HepG2 (cell line): ENCODE data around the gene ADGRG4. TPM values are rescaled to one million over a fixed set of nuclear protein-coding genes. Genes with fewer than 3 reads are reported as not detected.

Experiments used
- ATAC-seq: fragments of 200-7000 bp; cut with Tn5 transposase; 3 replicates; pipeline ENCODE4 v1.9.1; 2020; ENCODE audit warnings: mild to moderate bottlenecking, moderate library complexity
- BruUV-seq: library from RNA; stranded (reverse); fragments of 400-500 nt; replicated peaks from 2 replicates; lab custom pipeline; 2021; lab: Mats Ljungman, UMichigan
- CTCF ChIA-PET: fragments of 300-600 bp; formaldehyde crosslinking; extraction: SDS; loops from one replicate; lab custom pipeline; 2021; ENCODE audit warnings: low total read pairs, inconsistent platforms, low intra/inter-chr PET ratio; lab: Yijun Ruan, JAX
- POLR2A ChIA-PET: fragments of 350-600 bp; sonication (Branson Sonifier 250); formaldehyde crosslinking; loops from one replicate; lab custom pipeline; 2020; ENCODE audit warnings: antibody characterized with exemption, inconsistent platforms; lab: Yijun Ruan, JAX
- DNase-seq: peaks from one replicate; pipeline ENCODE4 v3.0.0-alpha.2; 2015; ENCODE audit warnings: low spot score
- FAIRE-seq: peaks from 3 replicates; lab custom pipeline; 2011; peaks lifted over from hg19 to GRCh38; lab: Jason Lieb, UNC
- H2AFZ ChIP-seq: one replicate; pipeline ENCODE4 v1.6.1; 2011; ENCODE audit warnings: low read length, inconsistent platforms
- H3K27ac ChIP-seq: fragments of 300-600 bp; 3 replicates; pipeline ENCODE4 v1.8.0; 2011; ENCODE audit warnings: mixed run types, mild to moderate bottlenecking, mixed read lengths, low read length, inconsistent platforms; ENCODE audit not compliant: insufficient read depth; ENCODE audit errors: extremely low read length
- H3K27me3 ChIP-seq, 2 experiments: fragments of 200-600 bp in 1 of 2; 2 replicates in 1 of 2; 3 replicates in 1 of 2; pipeline versions ENCODE4 v1.6.0 to v1.8.0; 2011; ENCODE audit warnings: low read length in 2 of 2, mild to moderate bottlenecking in 2 of 2, moderate library complexity in 2 of 2, inconsistent platforms in 1 of 2; ENCODE audit not compliant: insufficient read depth in 2 of 2, control insufficient read depth in 1 of 2
- H3K36me3 ChIP-seq, 2 experiments: fragments of 200-600 bp in 1 of 2; replicated peaks in 1 of 2; 2 replicates in 1 of 2; 3 replicates in 1 of 2; pipeline versions ENCODE4 v1.5.1 to v1.8.0; 2011; ENCODE audit warnings: low read length in 2 of 2, inconsistent platforms in 1 of 2; ENCODE audit not compliant: insufficient read depth in 2 of 2, control insufficient read depth in 1 of 2
- H3K4me1 ChIP-seq: 2 replicates; pipeline ENCODE4 v1.5.1; 2012; ENCODE audit warnings: low read length, inconsistent platforms; ENCODE audit not compliant: insufficient read depth
- H3K4me2 ChIP-seq: 2 replicates; pipeline ENCODE4 v1.6.0; 2011; ENCODE audit warnings: low read depth, low read length, inconsistent platforms
- H3K4me3 ChIP-seq, 3 experiments: fragments of 200-600 bp in 1 of 3; sonication (generic), shearing (Covaris generic) in 1 of 3; replicated peaks in 1 of 3; 2 replicates each; pipeline ENCODE4 v1.5.1; 2011 to 2016; ENCODE audit warnings: low read length in 3 of 3, inconsistent platforms in 2 of 3, low read depth in 2 of 3, mild to moderate bottlenecking in 2 of 3, control low read depth in 1 of 3, mixed read lengths in 1 of 3; ENCODE audit not compliant: insufficient read depth in 1 of 3
- H3K79me2 ChIP-seq: one replicate; pipeline ENCODE4 v1.6.1; 2011; ENCODE audit warnings: low read length, inconsistent platforms; ENCODE audit not compliant: insufficient read depth
- H3K9ac ChIP-seq: 2 replicates; pipeline ENCODE4 v1.6.0; 2011; ENCODE audit warnings: mild to moderate bottlenecking, low read depth, low read length, inconsistent platforms; ENCODE audit not compliant: insufficient read depth
- H3K9me3 ChIP-seq: 2 replicates; pipeline ENCODE4 v1.5.1; 2012; ENCODE audit warnings: mild to moderate bottlenecking, low read length
- H4K20me1 ChIP-seq: 2 replicates; pipeline ENCODE4 v1.6.0; 2011; ENCODE audit warnings: inconsistent platforms, mild to moderate bottlenecking, low read length, moderate library complexity; ENCODE audit not compliant: insufficient read depth
- NFRKB ChIP-seq: fragments of 450-650 bp; IDR thresholded peaks from 2 replicates; pipeline ENCODE4 v1.6.1; 2017
- SMC3 ChIP-seq: IDR thresholded peaks from 2 replicates; pipeline ENCODE4 v1.6.1; 2011; ENCODE audit warnings: low read length, improper control_type of control experiment
- ZNF407 ChIP-seq: sonication (generic); formaldehyde crosslinking; IDR thresholded peaks from one replicate; pipeline ENCODE4 v1.5.1; 2020; ENCODE audit warnings: mild to moderate bottlenecking, missing genetic modification reagents; ENCODE audit errors: not compliant biosample characterization
- ZNF749 ChIP-seq: sonication (generic); formaldehyde crosslinking; IDR thresholded peaks from 2 replicates; pipeline ENCODE4 v1.8.0; 2022; ENCODE audit warnings: mild to moderate bottlenecking, missing genetic modification reagents, moderate library complexity, borderline replicate concordance
- WGBS: methylation state at CpG from one replicate; pipeline ENCODE4 v1.1.6; 2017; ENCODE audit warnings: low lambda C conversion rate; 5-methylcytosine and 5-hydroxymethylcytosine counted together
- in situ Hi-C: cut with HindIII; loops from 2 replicates; pipeline ENCODE4 v1.10.0; 2017; ENCODE audit warnings: low pct_unique_long_range_greater_than_20kb; ENCODE audit not compliant: extremely low pct_ligation_motif_present
- intact Hi-C: fragments of 100-400 bp; cut with micrococcal nuclease; formaldehyde crosslinking; loops from one replicate; pipeline ENCODE4 v1.10.0; 2022; ENCODE audit not compliant: unreplicated experiment
- polyA plus RNA-seq, 8 experiments: library from polyadenylated mRNA; depleted of rRNA in 3 of 8; stranded (reverse) in 7 of 8; unstranded in 1 of 8; fragments of >200 nt; fragmentation: Illumina TruSeq in 4 of 8; extraction: Trizol in 4 of 8; gene quantifications; 2 replicates each; pipeline versions ENCODE4 v1.2.1 to v1.2.3, GENCODE V29; 2011 to 2016; ENCODE audit warnings: low read depth in 4 of 8, missing spikeins in 1 of 8, mixed read lengths in 1 of 8; ENCODE audit not compliant: insufficient read depth in 1 of 8
- total RNA-seq, 5 experiments: library from RNA; depleted of rRNA; stranded (reverse); fragments of >200 nt; fragmentation: Illumina TruSeq; extraction: Trizol; gene quantifications; 2 replicates each; pipeline ENCODE4 v1.2.3, GENCODE V29; 2016; ENCODE audit warnings: low read depth in 1 of 5
- TF ChIP-seq, protein P1 (sequence below): sonication (generic); formaldehyde crosslinking; IDR thresholded peaks from 2 replicates; pipeline ENCODE4 v1.4.0; 2020; ENCODE audit warnings: missing genetic modification reagents

Gene ADGRG4
- total and polyA plus RNA-seq, 2 of the 13 experiments (the other 11 are each of a cell fraction or from before 2014, with no cell fraction given), result not detected

DNA sequence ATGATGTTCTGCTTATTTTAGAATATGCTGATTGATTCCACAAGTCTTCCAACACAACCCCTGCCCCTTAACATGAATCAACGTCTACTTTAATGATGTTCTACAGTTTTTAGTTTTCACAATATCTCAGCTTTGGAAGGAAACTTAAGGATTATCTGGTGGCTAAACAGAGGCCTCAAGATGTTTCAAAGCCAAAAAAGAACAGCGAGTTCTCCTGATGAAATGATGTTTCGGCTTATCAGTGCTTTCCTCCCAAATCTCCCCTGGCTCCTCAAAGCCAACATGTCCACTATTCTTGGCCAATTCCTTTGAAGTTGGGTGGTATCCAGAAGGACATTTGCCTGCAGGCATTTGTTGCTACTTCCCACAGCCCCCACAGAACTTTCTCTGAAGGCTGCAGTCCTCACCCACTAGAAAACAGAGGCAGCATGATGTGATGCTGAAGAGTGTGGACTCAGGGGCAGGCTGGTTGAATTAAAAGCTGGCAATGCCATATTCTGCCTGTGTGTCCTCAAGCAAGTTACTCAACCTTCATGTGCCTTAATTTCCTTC is 87.3 kb downstream of the ADGRG4 start:
- Histone ChIP-seq H3K4me3 (no peak overlapping the region), H4K20me1 (no peaks in the 10 kb centered on the region), H2AFZ (no peak overlapping the region), H3K4me1 (no peaks in the 10 kb centered on the region), H3K27me3 (no peaks in the 10 kb centered on the region), H3K36me3 (no peaks in the 10 kb centered on the region), H3K79me2 (no peaks in the 10 kb centered on the region), H3K9ac (no peak overlapping the region)
- no TSS peak for BruUV-seq
- no peak for ATAC-seq
- no peak for FAIRE-seq
- no peak for TF ChIP-seq SMC3
- TF ChIP-seq ZNF749, result no peak
- TF ChIP-seq NFRKB, result no peak
- TF ChIP-seq, all 625 proteins: peak for 0
- intact Hi-C loops, result no loop called here
- 15% methylated on average over 3 of the region's 3 CpGs for WGBS
- Histone ChIP-seq H3K9me3 (no peaks in the 10 kb centered on the region), H3K4me2 (no peak overlapping the region), H3K27ac (no peak overlapping the region)
- ChIA-PET POLR2A (no interaction called here), CTCF (no interaction called here)
- no peak for DNase-seq
- in situ Hi-C loops, result no loop called here

- no peak overlapping the region for H2AFZ ChIP-seq
- H3K4me3 ChIP-seq, result no peak overlapping the region
- WGBS, result no CpG with 5 or more reads among the region's 2 CpGs
- no peaks in the 10 kb centered on the region for H4K20me1 ChIP-seq
- H3K36me3 ChIP-seq, result no peaks in the 10 kb centered on the region
- CTCF ChIA-PET, result no interaction called here
- H3K9me3 ChIP-seq, result no peaks in the 10 kb centered on the region
- H3K9ac ChIP-seq, result no peak overlapping the region
- POLR2A ChIA-PET, result no interaction called here
- no peaks in the 10 kb centered on the region for H3K4me1 ChIP-seq
- ATAC-seq (no peak), FAIRE-seq (no peak), DNase-seq (no peak)
- no peak overlapping the region for H3K27ac ChIP-seq
- intact Hi-C loops, result no loop called here
- no peak overlapping the region for H3K4me2 ChIP-seq
- TF ChIP-seq, protein P1, sequence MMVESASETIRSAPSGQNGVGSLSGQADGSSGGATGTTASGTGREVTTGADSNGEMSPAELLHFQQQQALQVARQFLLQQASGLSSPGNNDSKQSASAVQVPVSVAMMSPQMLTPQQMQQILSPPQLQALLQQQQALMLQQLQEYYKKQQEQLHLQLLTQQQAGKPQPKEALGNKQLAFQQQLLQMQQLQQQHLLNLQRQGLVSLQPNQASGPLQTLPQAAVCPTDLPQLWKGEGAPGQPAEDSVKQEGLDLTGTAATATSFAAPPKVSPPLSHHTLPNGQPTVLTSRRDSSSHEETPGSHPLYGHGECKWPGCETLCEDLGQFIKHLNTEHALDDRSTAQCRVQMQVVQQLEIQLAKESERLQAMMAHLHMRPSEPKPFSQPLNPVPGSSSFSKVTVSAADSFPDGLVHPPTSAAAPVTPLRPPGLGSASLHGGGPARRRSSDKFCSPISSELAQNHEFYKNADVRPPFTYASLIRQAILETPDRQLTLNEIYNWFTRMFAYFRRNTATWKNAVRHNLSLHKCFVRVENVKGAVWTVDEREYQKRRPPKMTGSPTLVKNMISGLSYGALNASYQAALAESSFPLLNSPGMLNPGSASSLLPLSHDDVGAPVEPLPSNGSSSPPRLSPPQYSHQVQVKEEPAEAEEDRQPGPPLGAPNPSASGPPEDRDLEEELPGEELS, result no peak
- no peak for TF ChIP-seq ZNF407 (CRISPR knock-in tag)
- no TSS peak for BruUV-seq
- no peaks in the 10 kb centered on the region for H3K27me3 ChIP-seq
- no peaks in the 10 kb centered on the region for H3K79me2 ChIP-seq
- in situ Hi-C loops, result no loop called here
Measured at GRCh38 chrX:136390921-136391320, 90.2 kb downstream of the ADGRG4 start.
